Measurements from ENCODE around the gene ACOXL.

The ACOXL gene

DNA sequence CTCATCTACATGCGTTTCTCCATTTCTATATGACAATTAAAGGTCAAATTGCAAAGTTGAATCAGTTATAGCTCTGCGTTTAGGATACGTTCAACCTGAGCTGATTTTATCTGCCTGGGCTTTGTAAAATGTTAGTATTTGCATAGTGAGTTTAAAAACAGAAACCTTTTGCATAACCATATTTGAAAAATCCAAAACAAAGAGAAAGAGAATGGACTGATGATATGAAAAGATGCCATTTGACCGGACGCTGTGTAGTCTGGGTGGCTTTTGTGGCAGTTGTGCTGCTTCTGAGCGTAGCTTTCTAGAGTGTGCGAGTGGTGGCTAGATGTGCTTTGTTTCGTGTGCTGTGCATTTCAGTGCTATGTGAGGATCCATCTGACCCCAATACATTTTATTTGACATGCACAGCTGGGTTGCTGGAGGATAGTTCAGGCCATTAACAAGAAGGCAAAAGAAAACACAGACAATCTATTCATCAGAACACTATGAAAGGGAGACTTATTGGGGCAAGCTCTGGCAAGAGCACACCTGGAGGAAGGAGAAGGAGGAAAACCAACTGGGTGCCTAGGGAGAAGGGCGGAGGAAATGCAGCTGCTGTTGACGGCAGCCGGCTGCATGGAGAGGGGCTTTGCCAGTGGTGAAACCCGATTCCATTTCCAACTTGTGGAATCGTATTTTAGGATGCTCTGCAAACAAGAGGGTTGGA is 126.8 kb downstream of the ACOXL start:
- DNase-seq, result no peak

DNA sequence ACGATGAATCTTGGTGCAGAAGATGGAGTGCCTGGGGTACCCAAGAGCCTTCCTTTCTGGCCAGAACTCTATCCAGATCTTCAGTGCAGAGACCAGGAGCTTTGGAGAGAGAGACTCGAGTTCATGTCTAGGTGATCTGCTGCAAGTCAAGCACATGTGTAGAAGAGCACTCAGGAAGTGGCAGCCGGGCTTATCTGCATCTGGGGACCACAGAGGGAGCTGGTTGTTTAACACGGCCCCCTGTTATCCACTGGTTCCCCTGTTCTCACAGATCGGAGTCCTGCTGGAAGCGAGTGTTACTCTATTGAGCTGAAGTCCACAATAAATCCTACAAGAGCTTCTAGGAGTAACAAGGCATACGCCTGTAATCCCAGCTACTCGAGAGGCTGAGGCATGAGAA is 128.3 kb downstream of the ACOXL start:
- DNase-seq, result no peak

DNA sequence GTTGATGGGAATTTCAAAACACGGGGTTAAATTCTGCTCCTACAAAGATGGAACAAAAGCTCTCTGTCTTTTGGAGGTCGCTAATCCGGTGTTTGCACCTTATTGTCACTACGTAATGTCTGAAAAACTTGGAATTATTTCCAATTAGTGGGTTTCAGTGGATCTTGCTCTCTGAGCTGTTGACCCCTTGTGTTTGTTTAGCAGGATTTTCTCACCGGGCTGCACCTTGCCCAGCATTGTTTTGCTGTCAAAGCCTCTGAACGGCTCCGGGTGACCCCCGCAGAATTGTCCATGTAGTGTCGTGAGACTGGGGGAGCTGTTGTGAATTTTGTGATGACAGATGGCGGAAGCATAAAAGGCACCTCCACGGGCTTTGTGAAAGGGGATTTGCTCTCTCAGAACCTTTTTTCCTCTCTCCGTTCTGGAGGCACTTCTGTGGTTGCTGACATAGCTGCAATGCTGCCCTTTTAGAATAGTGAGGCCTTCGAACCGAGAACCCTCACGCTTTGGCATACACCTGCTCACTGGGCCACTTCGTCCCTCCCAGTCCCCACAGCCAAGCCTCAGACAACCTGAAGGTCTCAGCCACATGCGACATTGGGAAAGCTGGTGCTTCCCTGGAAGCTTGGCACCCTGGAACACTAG is 129.4 kb downstream of the ACOXL start:
- no peak for DNase-seq

DNA sequence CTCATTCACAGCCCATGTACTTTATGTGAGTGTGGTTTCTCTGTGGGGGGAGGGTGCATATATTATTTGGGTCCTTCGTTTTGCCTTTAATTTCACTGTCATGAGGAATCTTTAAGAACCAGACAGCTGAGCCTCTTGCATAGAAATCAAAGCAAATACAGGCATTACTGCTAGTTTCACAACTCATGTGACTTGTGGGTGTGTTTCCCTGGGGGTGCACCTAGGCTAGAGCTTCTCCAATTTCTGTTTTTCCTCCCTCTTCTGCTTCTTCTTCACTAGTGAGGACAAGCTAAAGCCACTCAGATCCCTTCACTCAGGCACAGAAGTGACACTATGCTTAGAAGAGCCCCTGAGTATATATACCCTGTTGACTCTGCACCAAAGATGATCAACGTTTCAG is 131.4 kb downstream of the ACOXL start:
- DNase-seq, result no peak

DNA sequence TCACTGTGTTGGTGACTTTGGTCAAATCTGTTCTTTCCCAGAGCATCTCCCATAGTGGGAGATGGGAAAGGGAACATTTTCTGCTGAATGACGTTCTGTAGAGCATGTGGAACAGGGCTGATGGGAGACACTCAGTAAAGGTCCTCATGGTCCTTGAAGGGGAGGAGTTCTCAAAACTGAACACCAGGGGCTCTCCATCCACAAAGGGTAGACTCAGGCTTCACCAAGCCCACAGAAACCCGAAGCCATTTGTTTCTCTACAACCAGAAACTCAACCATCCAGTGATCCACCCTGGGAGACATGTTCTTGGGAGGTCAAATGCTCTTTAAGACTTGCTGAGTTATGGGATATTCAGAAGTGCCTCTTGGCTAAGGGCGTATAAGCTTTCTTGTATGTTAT is 131.8 kb downstream of the ACOXL start:
- DNase-seq, result no peak

DNA sequence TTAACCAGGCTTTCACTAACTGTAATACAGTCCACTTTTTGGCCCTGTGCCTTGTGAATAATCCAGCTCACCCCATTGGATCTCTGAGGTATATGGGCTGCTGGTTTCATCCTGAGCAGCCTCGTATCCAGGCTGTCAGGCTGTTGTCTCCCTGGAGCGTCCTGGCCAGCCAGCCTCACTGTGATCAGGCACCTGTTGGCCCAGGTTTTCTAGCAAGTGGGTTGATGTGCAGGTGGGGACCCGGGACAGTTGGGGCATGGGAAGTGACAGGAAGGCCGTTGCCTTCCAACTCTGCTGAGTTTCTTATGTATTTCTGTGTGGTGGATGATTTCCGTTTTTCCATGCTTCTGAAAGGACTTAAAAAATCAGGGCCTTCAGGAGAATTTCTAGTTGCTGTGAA is 132.4 kb downstream of the ACOXL start:
- DNase-seq, result no peak

DNA sequence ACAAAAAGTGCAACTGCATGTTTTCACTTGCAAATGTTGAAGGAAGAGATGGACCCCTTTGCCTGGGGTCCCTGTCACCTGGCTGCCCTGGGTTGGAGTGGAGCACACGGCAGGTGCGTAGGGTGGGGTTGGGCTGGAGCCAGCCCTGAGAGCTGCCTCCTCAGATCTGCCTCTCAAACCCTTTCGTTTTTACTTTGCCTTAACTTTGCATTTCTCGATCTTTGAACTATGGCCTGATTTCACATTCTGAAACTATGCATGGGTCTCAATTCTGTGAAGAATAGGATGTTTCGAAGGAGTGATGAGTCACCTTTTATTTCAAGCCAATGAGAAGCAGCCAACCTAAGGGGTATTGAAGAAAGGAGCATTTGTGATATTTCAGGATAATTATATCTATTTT is 132.8 kb downstream of the ACOXL start:
- no peak for DNase-seq

DNA sequence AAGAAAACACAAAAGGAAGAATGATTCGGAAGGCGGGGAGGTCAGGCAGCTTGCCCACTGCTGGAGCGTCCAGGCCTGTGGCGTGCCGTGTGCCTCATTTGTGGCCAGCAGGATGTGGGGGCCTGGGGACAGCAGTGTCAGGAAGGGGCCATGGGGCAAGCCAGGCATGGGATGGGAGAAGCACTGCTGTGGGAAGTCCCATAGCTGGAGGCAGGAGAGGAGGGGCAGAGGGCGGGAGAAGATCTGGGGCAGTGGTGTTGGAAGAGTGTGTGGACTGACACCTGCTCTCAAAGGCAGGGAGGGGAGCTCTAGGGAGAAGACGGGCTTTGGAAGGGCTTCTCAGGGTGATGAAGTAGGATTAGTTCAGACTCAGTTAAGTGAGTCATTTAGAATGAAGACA is 133.7 kb downstream of the ACOXL start:
- DNase-seq, result no peak

DNA sequence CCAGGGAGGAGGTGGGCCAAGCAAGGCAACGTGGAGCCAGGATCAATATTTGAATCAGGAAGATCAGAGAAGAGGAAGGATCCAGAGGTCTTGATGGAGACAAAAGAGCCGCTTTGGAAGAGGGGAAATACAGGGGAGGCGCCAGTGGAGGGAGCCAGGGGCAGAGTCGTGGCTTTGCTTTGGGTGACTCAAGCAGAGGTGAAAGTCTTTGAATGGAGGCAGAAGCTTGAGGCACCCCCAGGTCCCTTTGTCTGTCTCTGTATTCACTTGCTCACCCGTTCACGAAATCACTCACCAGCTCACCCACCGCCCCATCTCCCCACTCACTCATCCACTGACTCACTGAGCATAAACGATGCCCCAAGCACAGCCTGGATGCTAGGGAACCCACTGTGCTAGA is 134.1 kb downstream of the ACOXL start:
- no peak for DNase-seq

DNA sequence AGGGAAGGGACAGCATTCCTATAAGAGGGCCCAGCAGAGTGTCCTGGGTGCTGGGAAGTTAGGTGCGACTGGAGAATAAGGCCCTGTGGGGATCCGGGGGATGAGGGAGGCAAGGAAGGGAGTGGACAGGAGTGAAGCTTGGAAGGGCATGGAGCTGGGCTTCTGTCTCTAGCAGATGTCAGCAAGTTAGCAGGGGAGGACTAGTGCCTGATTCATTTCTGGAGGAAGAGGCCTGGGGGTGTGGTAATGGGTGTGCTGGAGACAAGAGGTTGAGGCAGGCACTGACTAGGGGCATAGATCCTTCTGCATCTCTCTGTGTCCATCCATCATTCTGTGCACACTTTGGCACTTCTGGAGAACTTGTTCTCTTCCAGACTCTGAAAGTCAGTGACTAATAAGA is 134.7 kb downstream of the ACOXL start:
- DNase-seq, result no peak

DNA sequence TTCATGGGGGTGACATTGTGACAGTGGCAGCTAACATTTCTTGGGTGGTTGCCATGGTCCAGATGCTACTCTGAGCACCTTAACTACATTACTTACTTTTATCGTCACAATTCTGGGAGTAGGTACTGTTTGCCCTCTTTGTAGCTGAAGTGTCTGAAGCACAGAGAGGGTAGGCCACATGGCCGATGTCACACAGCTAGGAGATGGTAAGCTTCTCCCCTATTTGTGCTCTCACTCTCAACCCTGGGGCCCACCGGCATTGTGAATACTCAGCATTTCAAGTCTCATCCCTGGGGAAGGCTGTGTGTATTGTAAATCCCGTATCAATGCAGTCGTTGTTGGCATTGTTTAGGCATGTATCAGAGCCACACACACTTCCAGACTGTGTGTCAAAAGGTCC is 136.6 kb downstream of the ACOXL start:
- no peak for DNase-seq

DNA sequence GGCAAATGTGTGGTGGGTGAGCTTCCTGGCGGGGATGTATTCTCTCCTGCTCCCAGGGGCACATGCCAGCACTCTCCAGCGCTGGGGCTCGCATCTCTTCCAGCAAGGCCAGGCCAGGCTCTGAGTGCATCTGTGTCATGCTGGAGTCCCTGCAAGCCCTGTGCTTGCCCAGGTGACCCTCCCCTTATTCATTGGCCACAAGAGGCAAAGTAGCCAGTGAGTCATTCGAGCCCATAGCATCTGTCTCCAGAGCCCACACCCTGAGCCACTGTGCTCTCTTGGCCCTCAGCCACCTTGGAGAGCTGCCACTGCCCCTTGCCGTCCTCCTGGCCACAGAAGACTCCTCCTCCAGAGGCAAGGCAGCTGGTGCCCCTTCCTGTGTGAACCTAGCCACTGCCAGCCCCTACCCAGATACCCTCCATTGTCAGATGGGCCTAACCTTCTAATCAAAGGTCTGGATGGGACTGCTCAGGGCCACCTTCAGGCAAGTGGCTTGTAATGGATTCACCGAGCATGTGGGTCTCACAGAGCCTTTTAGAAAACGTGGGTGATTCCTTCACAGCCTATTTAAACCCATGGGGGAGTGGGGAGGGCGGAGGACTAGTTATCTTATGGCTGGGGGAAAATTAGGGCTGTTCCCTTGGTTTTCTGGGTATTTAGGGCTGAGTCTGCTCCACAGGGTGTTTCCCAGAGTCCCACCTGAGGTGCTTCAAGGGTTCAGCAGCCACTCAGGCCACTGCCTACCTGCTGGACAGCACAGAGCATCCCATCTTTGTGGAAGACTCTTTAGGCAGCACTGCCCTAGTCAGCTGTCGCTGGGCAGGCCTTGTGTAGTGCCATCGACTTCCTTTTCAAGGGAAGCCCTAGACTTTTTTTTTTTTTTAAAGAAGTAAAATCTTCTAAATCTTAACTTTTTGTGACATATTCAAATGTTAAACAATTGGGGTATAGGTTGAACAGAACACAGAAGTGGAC is 137.4 kb downstream of the ACOXL start:
- no peak for DNase-seq

DNA sequence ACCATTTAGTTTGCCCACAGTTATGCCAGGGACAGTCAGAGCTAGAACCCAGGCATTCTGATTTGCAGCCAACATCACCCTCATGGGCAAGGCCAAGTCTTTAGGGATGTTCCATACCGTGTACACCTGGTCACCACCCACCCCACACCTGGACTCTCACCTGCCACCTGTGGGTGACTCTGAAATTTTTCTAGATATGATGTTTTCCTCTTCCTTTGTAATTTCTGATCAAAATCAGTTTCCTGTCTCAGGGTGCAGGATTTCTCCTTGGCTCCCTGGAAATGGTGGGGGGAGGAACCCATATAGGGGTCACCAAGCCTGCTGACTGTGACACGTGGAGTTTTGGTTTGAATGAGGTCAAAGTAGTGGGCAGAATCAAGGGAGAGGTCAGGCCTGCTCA is 138.2 kb downstream of the ACOXL start:
- DNase-seq, result no peak

DNA sequence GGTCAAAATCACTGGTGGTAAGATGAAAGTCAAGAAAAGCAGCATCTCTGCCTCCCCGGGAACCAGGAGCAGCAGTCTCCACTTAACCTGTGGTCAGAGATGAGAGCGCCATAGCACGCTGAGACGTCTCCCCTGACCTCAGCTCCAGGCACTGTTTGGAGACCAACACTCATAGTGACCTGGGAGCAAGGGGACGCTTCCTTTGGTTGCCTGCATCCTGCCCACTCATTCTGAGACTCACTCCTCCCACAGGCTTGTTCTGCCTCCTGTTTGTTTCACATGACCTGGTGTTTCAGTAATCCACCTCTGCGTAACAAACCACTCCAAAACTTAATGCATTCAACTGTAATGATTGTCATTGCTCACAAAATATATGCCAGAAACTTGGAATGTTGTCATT is 139.3 kb downstream of the ACOXL start:
- no peak for DNase-seq

DNA sequence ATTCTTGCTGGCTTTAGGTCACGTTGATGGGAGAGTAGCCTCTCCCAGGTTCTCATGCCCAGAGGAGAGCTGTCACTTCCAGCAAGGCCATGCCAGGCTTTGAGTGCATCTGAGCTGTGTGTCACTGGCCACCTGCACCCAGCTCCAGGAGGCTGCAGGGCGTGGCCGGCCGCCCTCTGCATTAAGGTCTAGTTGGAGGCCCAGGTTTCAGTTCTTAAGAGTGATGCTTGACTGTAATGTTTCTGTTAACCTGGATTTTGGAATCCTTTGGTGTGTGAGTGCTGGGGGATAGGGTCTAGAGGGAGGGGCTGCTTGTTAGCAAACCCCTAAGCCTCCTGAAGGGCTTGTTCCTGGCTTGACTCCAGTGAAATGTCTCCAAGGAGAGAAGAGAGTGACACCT is 140.1 kb downstream of the ACOXL start:
- DNase-seq, result no peak

DNA sequence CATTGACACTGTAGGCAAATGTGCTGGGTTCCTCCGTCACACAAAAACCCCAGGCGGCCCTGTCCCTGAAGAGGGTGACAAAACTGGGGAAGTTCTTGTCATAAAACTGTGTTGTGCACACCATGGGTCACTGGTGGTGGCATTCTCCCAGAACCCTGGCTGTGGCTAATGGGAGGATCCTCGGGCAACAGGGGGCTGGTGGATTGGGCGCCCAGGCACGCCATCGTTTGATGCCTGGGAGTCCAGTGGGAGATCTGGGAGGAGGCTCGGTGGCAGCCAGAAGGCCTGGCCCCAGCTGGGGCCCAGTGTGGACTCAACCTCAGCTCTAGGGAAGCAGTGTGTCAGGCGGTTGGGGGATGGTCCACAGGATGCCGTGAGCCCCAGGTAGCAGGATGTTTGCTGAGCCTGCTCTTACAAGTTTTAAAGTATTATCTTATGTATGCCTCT is 140.7 kb downstream of the ACOXL start:
- DNase-seq, result no peak

DNA sequence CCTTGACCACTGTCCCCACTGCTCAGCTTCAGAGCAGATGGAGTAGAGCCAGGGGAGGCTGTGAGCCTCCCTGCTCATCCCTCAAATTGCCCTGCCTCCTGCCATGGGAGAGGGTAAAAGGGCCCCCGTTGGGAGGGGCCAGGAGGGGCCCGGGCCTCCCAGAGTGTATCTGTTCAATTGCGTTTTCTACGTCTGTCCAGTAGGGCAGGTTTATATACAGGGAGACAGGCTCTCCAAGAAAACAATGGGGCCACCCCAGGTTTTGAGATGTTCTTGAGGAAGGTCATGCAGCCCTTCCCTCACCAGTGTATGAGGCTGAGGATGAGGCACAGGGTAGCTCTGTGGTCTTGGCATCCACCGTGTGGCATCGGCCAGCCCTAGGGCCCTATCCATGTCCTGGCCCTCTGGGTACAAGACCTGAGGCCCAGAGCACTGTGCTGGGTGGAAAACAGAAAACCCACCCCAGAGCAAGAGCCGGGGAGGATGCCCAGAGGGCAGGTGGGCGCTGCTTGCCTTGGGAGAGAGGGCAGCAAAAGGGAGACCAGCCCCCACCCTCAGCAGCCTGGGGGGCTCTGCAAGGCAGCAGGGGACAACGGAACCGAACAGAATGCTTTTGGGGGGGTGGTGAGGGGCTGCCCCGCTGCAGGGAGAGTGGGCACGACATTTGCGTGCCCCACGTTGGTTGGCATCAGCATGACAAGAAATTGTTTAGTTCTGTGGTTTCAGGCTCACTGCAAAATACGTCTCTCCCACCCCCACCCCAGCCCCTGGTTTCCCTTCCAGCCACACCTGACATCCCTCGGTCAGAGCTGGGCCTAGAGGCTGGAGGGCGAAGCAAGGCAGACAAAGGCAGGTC is 141.5 kb downstream of the ACOXL start:
- DNase-seq, result no peak

DNA sequence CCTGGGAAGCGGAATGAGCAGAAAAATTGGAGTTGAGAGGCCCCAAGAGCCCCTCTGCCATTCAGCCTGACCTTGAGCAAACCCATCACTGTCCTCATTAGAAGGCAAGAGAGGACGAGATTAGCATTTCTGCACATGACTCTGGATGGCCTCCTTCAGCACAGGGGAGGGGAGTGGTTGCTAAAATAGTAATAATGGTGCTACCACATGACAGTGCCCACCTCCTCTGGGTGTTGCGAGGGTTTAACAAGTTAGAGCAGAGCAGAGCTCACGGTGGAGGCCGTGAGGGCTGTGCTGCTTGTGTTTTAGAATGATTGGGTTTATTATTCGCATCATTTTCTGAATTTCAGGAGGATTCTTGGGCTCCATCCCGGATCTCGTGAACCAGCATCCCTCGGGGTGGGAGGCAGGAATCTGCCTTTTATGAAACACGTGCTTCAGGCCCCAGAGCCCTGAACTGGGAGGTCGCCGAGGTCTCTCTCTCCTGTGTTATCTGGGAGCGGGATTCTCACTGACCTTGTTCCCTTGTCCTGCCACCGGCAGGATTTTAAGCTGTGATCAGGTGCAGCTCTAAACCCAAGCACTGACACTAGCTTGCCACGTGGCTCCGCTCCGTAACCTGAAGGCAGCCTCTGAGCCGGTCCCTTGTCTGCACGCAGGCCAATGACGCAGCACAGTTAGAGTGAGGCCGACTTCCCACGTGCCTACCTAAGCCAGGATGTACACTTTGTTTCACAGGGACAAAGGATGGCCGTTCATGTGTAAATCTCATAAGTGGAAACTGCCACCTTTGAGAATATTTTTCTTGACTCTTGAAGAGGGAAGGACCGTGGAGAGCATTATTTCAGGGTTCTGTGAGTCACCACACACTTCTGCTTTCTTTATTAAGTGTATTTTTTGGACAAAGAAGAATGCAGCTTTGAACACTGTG is 142.3 kb downstream of the ACOXL start:
- DNase-seq, result no peak

DNA sequence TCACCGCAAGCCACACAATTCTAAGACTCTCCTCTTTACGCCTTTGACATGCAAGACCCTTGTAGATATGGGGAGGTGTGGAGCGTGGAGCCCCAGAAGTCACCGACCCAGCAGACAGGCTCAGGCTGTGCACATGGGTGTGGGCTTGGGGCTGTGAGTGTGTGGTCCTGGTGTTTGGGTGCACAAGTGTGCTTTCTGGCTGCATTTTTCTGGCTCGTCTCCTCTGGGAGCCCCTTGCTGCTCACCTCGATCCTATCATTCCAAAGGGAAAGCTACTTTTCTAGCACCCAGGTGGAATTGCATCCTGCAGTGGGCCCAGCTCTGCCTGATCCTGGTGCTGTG is 143.0 kb downstream of the ACOXL start:
- no peak for DNase-seq

DNA sequence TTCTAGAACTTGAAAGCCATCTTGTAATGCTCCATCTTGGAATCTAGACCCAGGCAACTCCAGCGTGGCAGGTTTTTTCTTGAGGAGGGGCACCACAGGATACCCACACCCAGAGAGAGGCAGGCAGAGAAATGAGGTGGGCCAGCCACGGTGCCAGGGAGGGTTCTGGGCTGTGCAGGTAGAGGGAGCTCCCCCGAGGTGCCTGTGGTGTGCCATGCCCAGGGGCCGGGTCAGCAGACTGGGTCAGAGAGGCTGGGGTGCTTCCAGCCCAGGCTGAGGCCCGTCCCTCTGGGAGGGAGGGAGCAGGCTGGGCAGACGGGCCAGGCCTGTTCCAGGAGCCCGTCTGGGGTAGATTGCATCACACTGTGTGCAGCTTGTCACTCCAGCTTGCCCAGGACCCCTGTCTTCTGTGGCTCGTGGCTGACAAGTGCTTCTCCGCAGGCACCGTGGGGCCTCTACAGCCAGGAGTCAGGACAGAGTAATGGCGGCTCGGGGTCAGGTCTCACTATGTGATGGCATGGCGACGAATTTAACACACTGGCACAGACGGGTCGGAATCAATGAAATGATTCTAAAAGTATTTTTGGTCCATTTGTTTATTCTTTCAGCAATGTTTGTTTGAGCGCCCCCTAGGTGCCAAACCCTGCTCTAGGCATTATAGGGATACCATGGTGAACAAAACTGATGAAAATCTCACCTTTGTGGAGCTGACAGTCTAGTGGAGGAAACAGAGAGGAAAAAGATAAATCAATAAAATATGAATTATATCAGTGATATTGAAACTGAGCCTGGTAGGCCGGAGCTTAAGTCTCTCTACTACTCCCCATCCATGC is 144.0 kb downstream of the ACOXL start:
- no peak for DNase-seq
